HG03432 (cell line): ENCODE data around the gene ACTRT2.

ENCODE experiments used
- ATAC-seq: cut with Tn5 transposase; IDR thresholded peaks from one replicate; pipeline ENCODE4 v1.9.1; 2021; ENCODE audit warnings: mild to moderate bottlenecking, moderate library complexity; ENCODE audit not compliant: unreplicated experiment

The ACTRT2 gene

GRCh38 chr1:3001471-3002348 lies 19.6 kb upstream of the ACTRT2 start:
- ATAC-seq: no peak

GRCh38 chr1:3002349-3003038 lies 18.8 kb upstream of the ACTRT2 start:
- ATAC-seq: no peak

GRCh38 chr1:3003039-3003940 lies 18.0 kb upstream of the ACTRT2 start:
- ATAC-seq: no peak

GRCh38 chr1:3003941-3004270 lies 17.4 kb upstream of the ACTRT2 start:
- no peak for ATAC-seq

GRCh38 chr1:3004285-3005205 lies 16.7 kb upstream of the ACTRT2 start:
- ATAC-seq: no peak

GRCh38 chr1:3005771-3006170 lies 15.5 kb upstream of the ACTRT2 start:
- no peak for ATAC-seq

- no peak for ATAC-seq
These were observed 13.7 kb upstream of the ACTRT2 start for GRCh38 chr1:3007298-3008147.

- ATAC-seq: no peak
These were observed 12.2 kb upstream of the ACTRT2 start for GRCh38 chr1:3009021-3009420.

- no peak for ATAC-seq
These were observed 11.7 kb upstream of the ACTRT2 start for GRCh38 chr1:3009556-3009955.

GRCh38 chr1:3011127-3011526 lies 10.1 kb upstream of the ACTRT2 start:
- ATAC-seq: no peak

GRCh38 chr1:3011631-3012455 lies 9.4 kb upstream of the ACTRT2 start:
- no peak for ATAC-seq

- no peak for ATAC-seq
These were observed 8.6 kb upstream of the ACTRT2 start for GRCh38 chr1:3012456-3013291.

- no peak for ATAC-seq
These were observed 7.8 kb upstream of the ACTRT2 start for GRCh38 chr1:3013371-3014049.

GRCh38 chr1:3014050-3014440 lies 7.2 kb upstream of the ACTRT2 start:
- no peak for ATAC-seq

GRCh38 chr1:3014443-3015268 lies 6.6 kb upstream of the ACTRT2 start:
- ATAC-seq: no peak

- no peak for ATAC-seq
These were observed 6.0 kb upstream of the ACTRT2 start for GRCh38 chr1:3015269-3015635.
